ENCODE results near the gene OPCML. TPM values are rescaled to one million over a fixed set of nuclear protein-coding genes. Genes with fewer than 3 reads are reported as not detected.

OPCML gene
- total RNA-seq, 1 experiment from 2014 or later, result 0.94 TPM

DNA sequence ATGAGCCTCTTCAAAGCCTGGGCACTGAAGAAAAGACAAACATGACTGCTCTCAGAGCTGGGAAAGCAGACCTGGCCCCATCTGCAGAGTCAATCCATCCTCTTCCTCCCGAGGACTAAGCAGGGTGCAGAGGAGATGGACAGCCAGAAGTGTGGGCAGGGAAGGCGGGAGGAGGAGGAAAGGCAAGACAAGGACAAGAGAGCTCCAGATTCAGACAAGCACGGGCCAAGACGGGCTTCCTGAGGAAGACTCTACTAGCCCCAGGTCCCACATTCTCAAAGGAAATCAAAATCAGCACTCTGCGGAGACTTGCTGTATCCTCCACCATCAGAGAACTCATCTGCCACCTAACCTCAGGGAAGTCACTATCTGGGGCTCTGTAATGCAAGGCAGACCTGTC, 28.5 kb downstream of the OPCML start:
- Mint-ChIP-seq H3K27me3 (ENCODE audit: low read depth) (peaks cover 12% of the 10 kb centered on the region), H3K9me3 (no peaks in the 10 kb centered on the region), H3K36me3 (ENCODE audit: insufficient read depth in 1 of 3, low read depth in 3 of 3) (no peaks in the 10 kb centered on the region), H3K27ac (no peak overlapping the region), H3K4me3 (no peak overlapping the region), H3K4me1 (peaks cover 47 to 48% of the 10 kb centered on the region in 2 experiments)
- no peak overlapping the region for H3K4me2 ChIP-seq (ENCODE audit: insufficient read depth, insufficient read length, low read length)
- no peak overlapping the region for H2BK12ac ChIP-seq (ENCODE audit: insufficient read length, low read depth, low read length)
- no peaks in the 10 kb centered on the region for H4K20me1 ChIP-seq (ENCODE audit: control insufficient read depth, insufficient read depth, insufficient read length)
- H3K9me3 ChIP-seq (ENCODE audit: control insufficient read depth, low read depth, low read length), result no peaks in the 10 kb centered on the region
- H3K23ac ChIP-seq (ENCODE audit: insufficient read length, low read depth, low read length), result no peak overlapping the region
- no peak overlapping the region for H2AFZ ChIP-seq (ENCODE audit: low read length)
- H3K79me1 ChIP-seq (ENCODE audit: insufficient read depth, low read depth, low read length, poor library complexity, severe bottlenecking), result no peaks in the 10 kb centered on the region
- H3K4ac ChIP-seq (ENCODE audit: low read depth, low read length), result no peak overlapping the region
- H2BK15ac ChIP-seq (ENCODE audit: low read depth, low read length), result no peak overlapping the region
- H3K27ac ChIP-seq (ENCODE audit: insufficient read length, low read depth, low read length), result no peak overlapping the region
- H2BK120ac ChIP-seq (ENCODE audit: low read depth, low read length, poor library complexity, severe bottlenecking), result peak overlapping the region; percentile 3
- H3K4me1 ChIP-seq (ENCODE audit: insufficient read depth, low read length), result peaks cover 13% of the 10 kb centered on the region
- no peak overlapping the region for H3K56ac ChIP-seq (ENCODE audit: insufficient read length, low read depth, low read length)
- TF ChIP-seq, protein P1, sequence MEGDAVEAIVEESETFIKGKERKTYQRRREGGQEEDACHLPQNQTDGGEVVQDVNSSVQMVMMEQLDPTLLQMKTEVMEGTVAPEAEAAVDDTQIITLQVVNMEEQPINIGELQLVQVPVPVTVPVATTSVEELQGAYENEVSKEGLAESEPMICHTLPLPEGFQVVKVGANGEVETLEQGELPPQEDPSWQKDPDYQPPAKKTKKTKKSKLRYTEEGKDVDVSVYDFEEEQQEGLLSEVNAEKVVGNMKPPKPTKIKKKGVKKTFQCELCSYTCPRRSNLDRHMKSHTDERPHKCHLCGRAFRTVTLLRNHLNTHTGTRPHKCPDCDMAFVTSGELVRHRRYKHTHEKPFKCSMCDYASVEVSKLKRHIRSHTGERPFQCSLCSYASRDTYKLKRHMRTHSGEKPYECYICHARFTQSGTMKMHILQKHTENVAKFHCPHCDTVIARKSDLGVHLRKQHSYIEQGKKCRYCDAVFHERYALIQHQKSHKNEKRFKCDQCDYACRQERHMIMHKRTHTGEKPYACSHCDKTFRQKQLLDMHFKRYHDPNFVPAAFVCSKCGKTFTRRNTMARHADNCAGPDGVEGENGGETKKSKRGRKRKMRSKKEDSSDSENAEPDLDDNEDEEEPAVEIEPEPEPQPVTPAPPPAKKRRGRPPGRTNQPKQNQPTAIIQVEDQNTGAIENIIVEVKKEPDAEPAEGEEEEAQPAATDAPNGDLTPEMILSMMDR (conservative IDR thresholded peaks at IDR 0.05), result no peak
- no peak overlapping the region for H2BK5ac ChIP-seq (ENCODE audit: insufficient read length, low read length)
- H2AK5ac ChIP-seq (ENCODE audit: insufficient read length, low read length), result no peak overlapping the region
- H3T11ph ChIP-seq (ENCODE audit: low read length), result no peak overlapping the region
- no peak overlapping the region for H4K5ac ChIP-seq (ENCODE audit: insufficient read length, low read depth, low read length)
- H3K79me2 ChIP-seq (ENCODE audit: insufficient read depth, low read length), result no peaks in the 10 kb centered on the region
- no peak overlapping the region for H3K9ac ChIP-seq (ENCODE audit: extremely low read depth, insufficient read length, low read length)
- no peaks in the 10 kb centered on the region for H3K23me2 ChIP-seq (ENCODE audit: insufficient read length, low read depth, low read length, poor library complexity, severe bottlenecking)
- H4K8ac ChIP-seq (replicated peaks; ENCODE audit: insufficient read length, low read depth, low read length), result no peak overlapping the region
- no peak overlapping the region for H2BK20ac ChIP-seq (ENCODE audit: low read depth, low read length, poor library complexity, severe bottlenecking)
- H3K18ac ChIP-seq (ENCODE audit: insufficient read length, low read depth, low read length), result no peak overlapping the region
- no peak overlapping the region for H4K91ac ChIP-seq (ENCODE audit: insufficient read length, low read depth, low read length)
- no CpG with 5 or more reads among the region's 5 CpGs for WGBS (ENCODE audit: extremely low coverage, insufficient read length, low lambda C conversion rate)
- no peak overlapping the region; the same call in 1 of the 2 replicates for H3K14ac ChIP-seq (ENCODE audit: insufficient read depth, low read length)
- DNase-seq, result peak; percentile 10
- no peaks in the 10 kb centered on the region for H3K27me3 ChIP-seq (ENCODE audit: insufficient read depth, low read length)

Data from H9 (cell line).